KBM-7 (cell line): ENCODE data around the gene RNU6-9.

ENCODE experiments used
- DNase-seq: peaks from one replicate; pipeline ENCODE4 v3.0.0-alpha.2; 2015
- in situ Hi-C: fragments of 300-500 bp; cut with MboI; formaldehyde crosslinking; loops from 2 replicates; pipeline ENCODE4 v1.14.3; 2020; ENCODE audit warnings: low sequenced_read_pairs, low pct_unique_long_range_greater_than_20kb, mixed read lengths

The RNU6-9 gene

DNA sequence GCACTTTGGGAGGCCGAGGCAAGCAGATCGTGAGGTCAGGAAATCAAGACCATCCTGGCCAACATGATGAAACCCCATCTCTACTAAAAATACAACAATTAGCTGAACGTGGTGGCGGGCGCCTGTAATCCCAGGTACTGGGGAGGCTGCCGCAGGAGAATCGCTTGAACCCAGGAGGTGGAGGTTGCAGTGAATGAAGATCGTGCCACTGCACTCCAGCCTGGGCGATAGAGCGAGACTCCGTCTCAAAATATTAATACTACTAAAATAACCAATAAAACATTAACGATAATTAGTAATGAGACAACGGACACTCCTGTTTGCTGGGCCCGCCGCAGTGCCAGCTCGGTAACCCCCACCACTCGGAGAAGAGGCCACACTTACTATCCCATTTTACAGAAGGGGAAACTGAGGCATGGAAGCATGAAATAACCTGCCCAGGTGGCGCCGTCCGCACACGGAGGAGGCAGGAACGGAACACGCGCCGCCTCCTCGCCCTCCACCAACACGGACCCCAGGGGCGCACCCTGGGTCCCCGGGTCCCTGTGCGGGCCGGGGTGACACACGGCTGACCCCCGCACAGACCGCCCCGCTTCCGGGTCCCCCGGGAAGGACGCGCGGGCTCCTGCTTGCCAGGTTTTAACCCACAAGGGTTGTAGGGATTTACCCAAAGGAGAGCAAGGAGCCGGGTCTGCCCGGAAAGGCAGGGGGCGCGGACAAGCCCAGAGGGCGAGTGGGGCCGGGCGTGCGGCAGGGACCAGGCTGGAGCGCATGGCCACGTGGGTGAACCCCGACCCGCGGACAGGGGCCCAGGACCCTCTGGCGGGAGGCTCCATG, 18.1 kb downstream of the RNU6-9 start:
- in situ Hi-C loops: no loop called here
- no peak for DNase-seq

GRCh38 chr19:912181-913079, 19.1 kb downstream of the RNU6-9 start:
- in situ Hi-C loops: no loop called here
- DNase-seq: no peak

DNA sequence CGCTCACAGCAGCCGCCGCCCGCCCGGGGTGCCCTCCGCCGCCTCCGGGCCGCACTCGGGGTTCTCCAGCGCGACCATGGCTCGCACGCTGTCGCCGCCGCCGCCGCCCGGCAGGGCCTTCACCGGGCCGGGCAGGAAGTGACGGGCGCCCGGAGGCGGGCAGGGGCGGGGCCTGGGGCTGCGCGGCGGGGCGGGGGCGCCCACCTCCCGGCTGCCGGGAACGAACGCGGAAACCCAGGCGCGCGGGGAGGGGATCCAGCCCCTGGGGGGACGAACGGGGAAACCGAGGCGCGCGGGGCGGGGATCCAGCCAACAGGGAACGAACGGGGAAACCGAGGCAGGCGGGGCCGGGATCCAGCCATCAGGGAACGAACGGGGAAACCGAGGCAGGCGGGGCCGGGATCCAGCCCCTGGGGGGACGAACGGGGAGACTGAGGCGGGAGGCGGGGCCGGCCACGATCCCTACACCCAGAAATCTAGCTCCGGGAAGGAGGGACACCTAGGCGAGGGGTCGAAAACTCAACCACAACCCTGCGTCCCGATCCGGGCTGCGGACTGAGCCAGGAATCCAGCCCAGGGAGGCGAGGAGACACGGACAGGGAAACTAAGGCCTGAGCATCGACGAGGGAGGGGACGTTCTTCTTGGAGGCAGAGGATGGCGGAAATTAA, 19.9 kb downstream of the RNU6-9 start, which contains the start of gene R3HDM4:
TSS of gene R3HDM4 (minus strand) at position 140 of the 669 bp plus-strand sequence. CDS start at position 78, 62 bp downstream.
- in situ Hi-C loops: no loop called here
- no peak for DNase-seq

GRCh38 chr19:916645-917322, 23.5 kb downstream of the RNU6-9 start:
- in situ Hi-C loops: no loop called here
- DNase-seq: peak; percentile 39

GRCh38 chr19:917323-918151, 24.3 kb downstream of the RNU6-9 start, which contains the start of gene KISS1R:
Gene KISS1R (plus strand): TSS chr19:917333. CDS start chr19:917503, 170 bp downstream.
- peak; percentile 82 for DNase-seq

GRCh38 chr19:918152-918437, 24.8 kb downstream of the RNU6-9 start:
- no peak for DNase-seq
- in situ Hi-C loops: no loop called here

More at GRCh38 chr19:917323-918151, 24.3 kb downstream of the RNU6-9 start, which contains the start of gene KISS1R:
- in situ Hi-C loops: no loop called here

- no peak for DNase-seq
- in situ Hi-C loops: no loop called here
Observed at GRCh38 chr19:918481-919198, 25.4 kb downstream of the RNU6-9 start.

GRCh38 chr19:919199-920050, 26.1 kb downstream of the RNU6-9 start:
- in situ Hi-C loops: no loop called here
- no peak for DNase-seq

DNA sequence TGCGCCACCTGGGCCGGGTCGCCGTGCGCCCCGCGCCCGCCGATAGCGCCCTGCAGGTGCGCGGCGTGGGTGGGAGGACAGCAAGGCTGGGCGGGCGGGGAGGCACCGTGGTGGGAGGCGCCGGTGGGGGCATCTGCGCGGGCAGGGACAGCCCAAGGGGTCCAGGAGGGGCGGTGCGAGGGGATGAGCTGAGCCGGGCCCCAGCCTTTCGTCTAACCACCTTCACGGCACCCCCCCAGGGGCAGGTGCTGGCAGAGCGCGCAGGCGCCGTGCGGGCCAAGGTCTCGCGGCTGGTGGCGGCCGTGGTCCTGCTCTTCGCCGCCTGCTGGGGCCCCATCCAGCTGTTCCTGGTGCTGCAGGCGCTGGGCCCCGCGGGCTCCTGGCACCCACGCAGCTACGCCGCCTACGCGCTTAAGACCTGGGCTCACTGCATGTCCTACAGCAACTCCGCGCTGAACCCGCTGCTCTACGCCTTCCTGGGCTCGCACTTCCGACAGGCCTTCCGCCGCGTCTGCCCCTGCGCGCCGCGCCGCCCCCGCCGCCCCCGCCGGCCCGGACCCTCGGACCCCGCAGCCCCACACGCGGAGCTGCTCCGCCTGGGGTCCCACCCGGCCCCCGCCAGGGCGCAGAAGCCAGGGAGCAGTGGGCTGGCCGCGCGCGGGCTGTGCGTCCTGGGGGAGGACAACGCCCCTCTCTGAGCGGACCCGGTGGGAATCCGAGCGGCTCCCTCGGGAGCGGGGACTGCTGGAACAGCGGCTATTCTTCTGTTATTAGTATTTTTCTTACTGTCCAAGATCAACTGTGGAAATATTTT, 27.0 kb downstream of the RNU6-9 start:
- in situ Hi-C loops: no loop called here
- no peak for DNase-seq

GRCh38 chr19:924553-925086, 31.3 kb downstream of the RNU6-9 start:
- DNase-seq: peak; percentile 61
- in situ Hi-C loops: no loop called here

DNA sequence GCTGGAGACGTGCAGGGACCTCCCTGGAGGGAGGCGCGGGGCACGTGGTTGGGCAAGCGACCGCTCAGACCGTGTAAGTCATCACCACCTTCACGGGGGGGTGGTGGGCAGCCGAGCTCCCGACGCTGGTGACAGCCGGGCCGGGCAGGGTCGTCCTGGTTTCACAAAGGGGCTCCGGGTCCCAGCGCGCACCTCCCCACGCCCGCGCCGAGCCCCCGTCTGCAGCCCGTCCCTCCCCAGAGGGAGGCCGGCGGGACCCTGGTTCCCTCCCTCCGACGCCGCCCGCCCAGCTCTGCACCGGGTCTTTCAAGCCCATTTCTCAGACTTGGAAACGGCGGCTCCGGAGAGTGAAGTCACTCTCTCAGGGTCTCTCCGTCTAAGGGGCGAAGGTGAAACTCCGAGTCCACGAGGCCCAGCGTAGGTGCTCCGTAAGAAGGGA, 31.8 kb downstream of the RNU6-9 start:
- no peak for DNase-seq
- in situ Hi-C loops: no loop called here

DNA sequence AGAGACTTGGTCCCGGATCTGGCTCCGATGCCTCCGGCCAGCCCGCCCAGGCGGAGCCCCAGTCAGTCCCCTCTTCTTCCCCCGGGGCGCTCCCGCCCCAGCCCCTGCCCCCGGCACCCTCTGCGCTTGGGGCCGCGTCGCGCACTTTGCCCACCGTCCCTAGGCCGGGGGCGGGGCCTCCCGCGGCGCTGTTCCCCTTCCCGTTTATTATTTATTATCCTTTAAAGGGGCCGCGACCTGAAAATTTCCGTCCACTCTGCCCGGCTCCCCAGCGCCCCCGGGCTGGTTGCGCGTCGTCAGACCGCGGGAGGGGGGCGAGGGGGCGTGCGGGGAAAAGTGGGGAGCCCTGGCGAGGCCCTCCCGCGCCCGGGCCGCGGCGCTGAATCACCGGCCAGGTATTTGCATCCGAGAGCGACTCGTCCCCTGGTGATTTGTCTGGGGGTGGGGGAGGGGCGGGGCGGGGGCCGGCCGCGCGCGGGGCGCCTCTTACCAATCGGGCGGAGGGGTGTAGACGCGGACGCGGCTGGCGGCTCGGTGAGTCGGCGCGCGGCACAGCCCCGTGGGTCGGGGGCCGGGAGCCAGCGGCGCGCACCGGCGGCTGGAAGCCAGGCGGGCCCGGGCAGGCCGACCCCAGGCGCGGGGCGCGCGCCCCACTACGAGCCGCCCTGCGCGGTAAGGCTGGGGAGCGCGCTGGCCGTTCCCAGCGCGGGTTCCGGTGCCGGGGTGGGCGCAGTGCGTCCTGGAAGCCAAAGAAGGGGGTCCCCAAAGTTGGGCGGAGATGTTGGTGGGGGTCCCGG, 32.4 kb downstream of the RNU6-9 start, which contains the start of gene ARID3A:
TSS of gene ARID3A (plus strand) at position 510 of the 797 bp plus-strand sequence. CDS start 3,494 bp downstream, outside the sequence.
- peak; percentile 89 for DNase-seq
- in situ Hi-C loops: no loop called here

GRCh38 chr19:926323-926588, 33.0 kb downstream of the RNU6-9 start:
- in situ Hi-C loops: no loop called here

DNA sequence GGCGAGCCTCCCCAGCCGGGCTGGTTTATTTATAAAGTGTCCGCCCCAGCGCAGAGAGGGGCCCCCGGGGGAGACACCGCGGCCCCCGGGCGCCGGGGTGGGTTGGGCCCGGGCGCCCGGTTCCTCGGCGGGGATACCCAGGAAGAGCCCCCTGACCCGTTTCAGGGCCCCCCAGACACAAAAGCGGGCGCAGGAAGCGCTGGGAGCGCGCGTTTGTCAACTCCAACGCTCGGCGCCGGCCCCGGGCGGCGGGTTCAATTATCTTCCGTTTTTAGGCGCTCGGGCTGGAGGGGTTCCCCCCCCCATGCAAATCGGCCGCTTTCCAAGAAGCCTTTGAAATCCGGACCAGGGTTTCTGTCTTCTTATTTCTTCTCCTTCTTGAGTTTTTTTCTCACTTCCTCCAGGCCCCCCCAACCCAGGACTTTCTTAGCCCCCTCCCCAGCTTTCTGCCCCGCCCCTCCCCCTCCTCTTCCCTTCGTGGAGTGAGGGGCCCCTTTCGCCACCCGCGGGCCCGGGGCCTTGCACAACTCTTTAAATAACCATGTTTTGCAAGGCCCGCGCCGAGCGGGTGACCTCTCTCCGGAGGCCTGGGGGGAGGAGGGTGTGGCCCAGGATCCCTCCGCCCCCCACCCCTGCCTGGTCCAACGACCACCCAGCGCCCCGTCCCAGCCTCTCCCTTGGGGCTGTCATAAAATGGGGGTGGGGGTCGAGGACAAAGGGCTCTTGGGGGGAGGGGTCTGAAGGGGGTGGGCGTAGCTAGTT, 33.5 kb downstream of the RNU6-9 start:
- in situ Hi-C loops: no loop called here
- peak; percentile 70 for DNase-seq

More at GRCh38 chr19:926323-926588, 33.0 kb downstream of the RNU6-9 start:
- DNase-seq: no peak
